HepG2 (cell line): Measurements from ENCODE around the gene ALDH18A1. TPM values are rescaled to one million over a fixed set of nuclear protein-coding genes. Genes with fewer than 3 reads are reported as not detected.

Source experiments
- ARID2 ChIP-seq: sonication (generic); formaldehyde crosslinking; IDR thresholded peaks from 2 replicates; pipeline ENCODE4 v1.8.1; 2022; ENCODE audit warnings: mild to moderate bottlenecking, missing genetic modification reagents, borderline replicate concordance
- ESRRA ChIP-seq: sonication (generic); formaldehyde crosslinking; IDR thresholded peaks from 2 replicates; pipeline ENCODE4 v1.5.1; 2020; ENCODE audit warnings: mild to moderate bottlenecking, low read depth, missing genetic modification reagents
- GTF2F1 ChIP-seq: fragments of 150-350 bp; IDR thresholded peaks from 2 replicates; pipeline ENCODE4 v1.6.1; 2014; ENCODE audit warnings: low read length
- NR2C2 ChIP-seq: sonication (generic); formaldehyde crosslinking; IDR thresholded peaks from 2 replicates; pipeline ENCODE4 v1.4.0; 2020; ENCODE audit warnings: missing genetic modification reagents, mild to moderate bottlenecking, moderate library complexity, borderline replicate concordance
- POGZ ChIP-seq: sonication (generic); formaldehyde crosslinking; IDR thresholded peaks from 2 replicates; pipeline ENCODE4 v1.4.0; 2020; ENCODE audit warnings: mild to moderate bottlenecking, missing genetic modification reagents
- POLR2A ChIP-seq, 2 experiments: IDR thresholded peaks; 2 replicates each; pipeline ENCODE4 v1.6.1; 2011; ENCODE audit warnings: low read depth in 2 of 2, low read length in 2 of 2, mild to moderate bottlenecking in 1 of 2, moderate library complexity in 1 of 2; ENCODE audit not compliant: insufficient read depth in 1 of 2
- RCOR2 ChIP-seq: IDR thresholded peaks from 2 replicates; pipeline ENCODE4 v1.6.1; 2016; ENCODE audit warnings: missing biosample characterization, missing genetic modification reagents
- RXRB ChIP-seq: IDR thresholded peaks from 2 replicates; pipeline ENCODE4 v1.6.1; 2016; ENCODE audit warnings: borderline replicate concordance, missing genetic modification reagents, missing compliant biosample characterization
- SP5 ChIP-seq: IDR thresholded peaks from 2 replicates; pipeline ENCODE4 v1.6.1; 2016; ENCODE audit warnings: low read depth, borderline replicate concordance
- ZNF292 ChIP-seq: sonication (generic); formaldehyde crosslinking; IDR thresholded peaks from 2 replicates; pipeline ENCODE4 v1.8.1; 2022; ENCODE audit warnings: mild to moderate bottlenecking, low read depth, missing genetic modification reagents, borderline replicate concordance
- ZSCAN12 ChIP-seq: sonication (generic); formaldehyde crosslinking; IDR thresholded peaks from 2 replicates; pipeline ENCODE4 v1.9.0; 2021; ENCODE audit warnings: mild to moderate bottlenecking, missing genetic modification reagents
- ZSCAN21 ChIP-seq: sonication (generic); formaldehyde crosslinking; IDR thresholded peaks from 2 replicates; pipeline ENCODE4 v1.8.0; 2022; ENCODE audit warnings: mild to moderate bottlenecking, missing genetic modification reagents, moderate library complexity, borderline replicate concordance
- polyA plus RNA-seq, 8 experiments: library from polyadenylated mRNA; depleted of rRNA in 3 of 8; stranded (reverse) in 7 of 8; unstranded in 1 of 8; fragments of >200 nt; fragmentation: Illumina TruSeq in 4 of 8; extraction: Trizol in 4 of 8; gene quantifications; 2 replicates each; pipeline versions ENCODE4 v1.2.1 to v1.2.3, GENCODE V29; 2011 to 2016; ENCODE audit warnings: low read depth in 4 of 8, missing spikeins in 1 of 8, mixed read lengths in 1 of 8; ENCODE audit not compliant: insufficient read depth in 1 of 8
- total RNA-seq, 5 experiments: library from RNA; depleted of rRNA; stranded (reverse); fragments of >200 nt; fragmentation: Illumina TruSeq; extraction: Trizol; gene quantifications; 2 replicates each; pipeline ENCODE4 v1.2.3, GENCODE V29; 2016; ENCODE audit warnings: low read depth in 1 of 5
- TF ChIP-seq, protein P1 (sequence below): sonication (generic); formaldehyde crosslinking; IDR thresholded peaks from 2 replicates; pipeline ENCODE4 v1.4.0; 2020; ENCODE audit warnings: missing genetic modification reagents
- TF ChIP-seq, protein P2 (sequence below): sonication (generic); formaldehyde crosslinking; IDR thresholded peaks from 2 replicates; pipeline ENCODE4; 2020; ENCODE audit warnings: missing genetic modification reagents, mild to moderate bottlenecking, borderline replicate concordance
- TF ChIP-seq, protein P3 (sequence below): sonication (generic); formaldehyde crosslinking; IDR thresholded peaks from 2 replicates; pipeline ENCODE4 v1.8.1; 2022; ENCODE audit warnings: mild to moderate bottlenecking, missing genetic modification reagents
- TF ChIP-seq, protein P4 (sequence below): sonication (generic); formaldehyde crosslinking; conservative IDR thresholded peaks from 2 replicates; pipeline ENCODE4 v1.4.0; 2020; ENCODE audit warnings: missing genetic modification reagents
- TF ChIP-seq, protein P5 (sequence below): sonication (generic); formaldehyde crosslinking; IDR thresholded peaks from 2 replicates; pipeline ENCODE4 v1.9.0; 2021; ENCODE audit warnings: missing genetic modification reagents, borderline replicate concordance

The ALDH18A1 gene
- total and polyA plus RNA-seq, 2 of the 13 experiments (the other 11 are each of a cell fraction or from before 2014, with no cell fraction given) = 180 to 263 TPM

DNA sequence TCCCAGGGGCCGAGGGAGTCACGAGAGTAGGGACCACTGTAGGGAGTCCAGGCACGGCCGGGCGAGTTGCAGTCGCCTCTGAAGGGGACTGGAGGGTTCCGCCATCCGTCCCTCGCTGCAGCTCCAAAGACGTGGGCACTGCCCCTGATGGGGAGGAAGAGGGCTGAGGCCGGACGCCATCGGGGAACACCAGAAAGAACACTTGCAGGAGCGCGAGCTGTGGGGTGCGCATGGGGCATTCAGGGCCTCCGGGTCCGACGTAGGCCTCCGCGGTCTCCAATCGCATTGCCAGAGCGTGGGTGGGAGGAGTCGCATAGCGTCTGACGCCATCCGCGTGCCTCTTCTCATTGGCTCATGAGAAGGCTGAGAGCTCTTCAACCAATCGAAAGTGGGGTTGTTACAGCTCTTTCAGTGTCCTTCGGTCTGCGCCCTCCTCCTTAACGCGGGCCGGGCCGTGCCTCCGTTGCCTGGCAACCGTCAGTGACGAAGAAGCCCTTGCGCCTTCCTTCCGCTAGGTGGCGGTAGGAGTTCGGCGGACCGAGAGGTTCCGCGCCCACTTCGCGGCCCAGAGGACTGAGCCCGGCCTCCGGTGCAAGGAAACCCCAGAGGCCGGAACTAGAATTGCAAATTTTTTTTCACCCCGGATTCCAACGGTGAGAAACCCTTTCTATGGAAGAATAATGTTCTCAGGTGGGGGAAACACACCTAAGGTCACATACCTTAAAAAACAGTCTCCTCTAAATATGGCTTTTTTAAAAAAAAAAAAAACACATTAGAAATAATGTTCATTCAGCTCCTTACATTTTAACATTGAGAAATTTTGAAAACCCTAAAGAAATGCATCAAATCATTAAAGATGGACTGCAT is 37.4 kb upstream of the ALDH18A1 start, which contains the start of gene TCTN3 (continued):
- TF ChIP-seq, protein P1, sequence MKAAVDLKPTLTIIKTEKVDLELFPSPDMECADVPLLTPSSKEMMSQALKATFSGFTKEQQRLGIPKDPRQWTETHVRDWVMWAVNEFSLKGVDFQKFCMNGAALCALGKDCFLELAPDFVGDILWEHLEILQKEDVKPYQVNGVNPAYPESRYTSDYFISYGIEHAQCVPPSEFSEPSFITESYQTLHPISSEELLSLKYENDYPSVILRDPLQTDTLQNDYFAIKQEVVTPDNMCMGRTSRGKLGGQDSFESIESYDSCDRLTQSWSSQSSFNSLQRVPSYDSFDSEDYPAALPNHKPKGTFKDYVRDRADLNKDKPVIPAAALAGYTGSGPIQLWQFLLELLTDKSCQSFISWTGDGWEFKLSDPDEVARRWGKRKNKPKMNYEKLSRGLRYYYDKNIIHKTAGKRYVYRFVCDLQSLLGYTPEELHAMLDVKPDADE (CRISPR knock-in tag) = no peak
- TF ChIP-seq SP5 = peak; percentile 70; the same call in 1 of the 2 replicates
- TF ChIP-seq GTF2F1 = no peak
- TF ChIP-seq ZSCAN21 (CRISPR knock-in tag) = peak; percentile 57; the same call in 1 of the 2 replicates
- 0 out of 2 replicates have a peak, but pooled peaks have one; percentile 21 for TF ChIP-seq ARID2 (CRISPR knock-in tag)
- peak; percentile 3; the same call in 1 of the 2 replicates for TF ChIP-seq NR2C2 (CRISPR knock-in tag)
- TF ChIP-seq, protein P2, sequence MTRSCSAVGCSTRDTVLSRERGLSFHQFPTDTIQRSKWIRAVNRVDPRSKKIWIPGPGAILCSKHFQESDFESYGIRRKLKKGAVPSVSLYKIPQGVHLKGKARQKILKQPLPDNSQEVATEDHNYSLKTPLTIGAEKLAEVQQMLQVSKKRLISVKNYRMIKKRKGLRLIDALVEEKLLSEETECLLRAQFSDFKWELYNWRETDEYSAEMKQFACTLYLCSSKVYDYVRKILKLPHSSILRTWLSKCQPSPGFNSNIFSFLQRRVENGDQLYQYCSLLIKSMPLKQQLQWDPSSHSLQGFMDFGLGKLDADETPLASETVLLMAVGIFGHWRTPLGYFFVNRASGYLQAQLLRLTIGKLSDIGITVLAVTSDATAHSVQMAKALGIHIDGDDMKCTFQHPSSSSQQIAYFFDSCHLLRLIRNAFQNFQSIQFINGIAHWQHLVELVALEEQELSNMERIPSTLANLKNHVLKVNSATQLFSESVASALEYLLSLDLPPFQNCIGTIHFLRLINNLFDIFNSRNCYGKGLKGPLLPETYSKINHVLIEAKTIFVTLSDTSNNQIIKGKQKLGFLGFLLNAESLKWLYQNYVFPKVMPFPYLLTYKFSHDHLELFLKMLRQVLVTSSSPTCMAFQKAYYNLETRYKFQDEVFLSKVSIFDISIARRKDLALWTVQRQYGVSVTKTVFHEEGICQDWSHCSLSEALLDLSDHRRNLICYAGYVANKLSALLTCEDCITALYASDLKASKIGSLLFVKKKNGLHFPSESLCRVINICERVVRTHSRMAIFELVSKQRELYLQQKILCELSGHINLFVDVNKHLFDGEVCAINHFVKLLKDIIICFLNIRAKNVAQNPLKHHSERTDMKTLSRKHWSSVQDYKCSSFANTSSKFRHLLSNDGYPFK (CRISPR knock-in tag) = peak; percentile 75; the same call in 1 of the 2 replicates
- TF ChIP-seq, protein P3, sequence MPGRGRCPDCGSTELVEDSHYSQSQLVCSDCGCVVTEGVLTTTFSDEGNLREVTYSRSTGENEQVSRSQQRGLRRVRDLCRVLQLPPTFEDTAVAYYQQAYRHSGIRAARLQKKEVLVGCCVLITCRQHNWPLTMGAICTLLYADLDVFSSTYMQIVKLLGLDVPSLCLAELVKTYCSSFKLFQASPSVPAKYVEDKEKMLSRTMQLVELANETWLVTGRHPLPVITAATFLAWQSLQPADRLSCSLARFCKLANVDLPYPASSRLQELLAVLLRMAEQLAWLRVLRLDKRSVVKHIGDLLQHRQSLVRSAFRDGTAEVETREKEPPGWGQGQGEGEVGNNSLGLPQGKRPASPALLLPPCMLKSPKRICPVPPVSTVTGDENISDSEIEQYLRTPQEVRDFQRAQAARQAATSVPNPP (CRISPR knock-in tag) = 0 out of 2 replicates have a peak, but pooled peaks have one; percentile 63
- TF ChIP-seq ZNF292 (CRISPR knock-in tag) = no peak; the same call in 1 of the 2 replicates
- TF ChIP-seq RXRB = 0 out of 2 replicates have a peak, but pooled peaks have one; percentile 42
- TF ChIP-seq, protein P4, sequence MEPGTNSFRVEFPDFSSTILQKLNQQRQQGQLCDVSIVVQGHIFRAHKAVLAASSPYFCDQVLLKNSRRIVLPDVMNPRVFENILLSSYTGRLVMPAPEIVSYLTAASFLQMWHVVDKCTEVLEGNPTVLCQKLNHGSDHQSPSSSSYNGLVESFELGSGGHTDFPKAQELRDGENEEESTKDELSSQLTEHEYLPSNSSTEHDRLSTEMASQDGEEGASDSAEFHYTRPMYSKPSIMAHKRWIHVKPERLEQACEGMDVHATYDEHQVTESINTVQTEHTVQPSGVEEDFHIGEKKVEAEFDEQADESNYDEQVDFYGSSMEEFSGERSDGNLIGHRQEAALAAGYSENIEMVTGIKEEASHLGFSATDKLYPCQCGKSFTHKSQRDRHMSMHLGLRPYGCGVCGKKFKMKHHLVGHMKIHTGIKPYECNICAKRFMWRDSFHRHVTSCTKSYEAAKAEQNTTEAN (CRISPR knock-in tag) = 0 out of 2 replicates have a peak, but pooled peaks have one; percentile 13
- peak; percentile 83 to 89 for TF ChIP-seq POLR2A (IDR thresholded peaks at IDR 0.05; ENCODE audit: insufficient read depth in 1 of 2, low read depth in 2 of 2, low read length in 2 of 2)
- TF ChIP-seq ESRRA (CRISPR knock-in tag) = peak; percentile 55; the same call in 1 of the 2 replicates
- TF ChIP-seq POGZ (CRISPR knock-in tag) = peak; percentile 98
- TF ChIP-seq, protein P5, sequence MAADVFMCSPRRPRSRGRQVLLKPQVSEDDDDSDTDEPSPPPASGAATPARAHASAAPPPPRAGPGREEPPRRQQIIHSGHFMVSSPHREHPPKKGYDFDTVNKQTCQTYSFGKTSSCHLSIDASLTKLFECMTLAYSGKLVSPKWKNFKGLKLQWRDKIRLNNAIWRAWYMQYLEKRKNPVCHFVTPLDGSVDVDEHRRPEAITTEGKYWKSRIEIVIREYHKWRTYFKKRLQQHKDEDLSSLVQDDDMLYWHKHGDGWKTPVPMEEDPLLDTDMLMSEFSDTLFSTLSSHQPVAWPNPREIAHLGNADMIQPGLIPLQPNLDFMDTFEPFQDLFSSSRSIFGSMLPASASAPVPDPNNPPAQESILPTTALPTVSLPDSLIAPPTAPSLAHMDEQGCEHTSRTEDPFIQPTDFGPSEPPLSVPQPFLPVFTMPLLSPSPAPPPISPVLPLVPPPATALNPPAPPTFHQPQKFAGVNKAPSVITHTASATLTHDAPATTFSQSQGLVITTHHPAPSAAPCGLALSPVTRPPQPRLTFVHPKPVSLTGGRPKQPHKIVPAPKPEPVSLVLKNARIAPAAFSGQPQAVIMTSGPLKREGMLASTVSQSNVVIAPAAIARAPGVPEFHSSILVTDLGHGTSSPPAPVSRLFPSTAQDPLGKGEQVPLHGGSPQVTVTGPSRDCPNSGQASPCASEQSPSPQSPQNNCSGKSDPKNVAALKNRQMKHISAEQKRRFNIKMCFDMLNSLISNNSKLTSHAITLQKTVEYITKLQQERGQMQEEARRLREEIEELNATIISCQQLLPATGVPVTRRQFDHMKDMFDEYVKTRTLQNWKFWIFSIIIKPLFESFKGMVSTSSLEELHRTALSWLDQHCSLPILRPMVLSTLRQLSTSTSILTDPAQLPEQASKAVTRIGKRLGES (CRISPR knock-in tag) = no peak
- no peak for TF ChIP-seq ZSCAN12 (CRISPR knock-in tag)
- peak; percentile 88 for TF ChIP-seq RCOR2 (CRISPR knock-in tag)
